T-helper 1 cell treated with Interleukin-12 subunit alpha and Interleukin-12 subunit beta and Interleukin-4 antibody, amounts not matched to agents 30 μg/mL and 1 μg/mL, for 36 hours (primary cell): Measurements from ENCODE around the gene NF1.

Experiments
- H3K27ac Mint-ChIP-seq: one replicate; pipeline ENCODE4 v1.8.0; 2021; ENCODE audit warnings: mild to moderate bottlenecking, mixed read lengths
- H3K27me3 Mint-ChIP-seq: one replicate; pipeline ENCODE4 v1.8.0; 2021; ENCODE audit warnings: low read depth, mixed read lengths
- H3K36me3 Mint-ChIP-seq: one replicate; pipeline ENCODE4 v1.8.0; 2021; ENCODE audit warnings: low read depth, mixed read lengths
- H3K4me1 Mint-ChIP-seq: one replicate; pipeline ENCODE4 v1.8.0; 2021; ENCODE audit warnings: low read depth, mixed read lengths
- H3K4me3 Mint-ChIP-seq: one replicate; pipeline ENCODE4 v1.8.0; 2021; ENCODE audit warnings: mild to moderate bottlenecking, moderate library complexity, mixed read lengths
- H3K9me3 Mint-ChIP-seq: one replicate; pipeline ENCODE4 v1.8.0; 2021; ENCODE audit warnings: mixed read lengths

Gene NF1

GRCh38 chr17:31216031-31216751 lies 121.4 kb downstream of the NF1 start:
- no peaks in the 10 kb centered on the region for H3K9me3 Mint-ChIP-seq
- no peaks in the 10 kb centered on the region for H3K4me1 Mint-ChIP-seq
- no peak overlapping the region for H3K4me3 Mint-ChIP-seq
- no peaks in the 10 kb centered on the region for H3K36me3 Mint-ChIP-seq
- H3K27ac Mint-ChIP-seq, result no peak overlapping the region
- no peaks in the 10 kb centered on the region for H3K27me3 Mint-ChIP-seq

- H3K9me3 Mint-ChIP-seq, result no peaks in the 10 kb centered on the region
Observed at GRCh38 chr17:31224366-31224765, 129.6 kb downstream of the NF1 start.

GRCh38 chr17:31225831-31226230 lies 131.1 kb downstream of the NF1 start:
- H3K4me3 Mint-ChIP-seq, result no peak overlapping the region
- no peak overlapping the region for H3K27ac Mint-ChIP-seq
- H3K36me3 Mint-ChIP-seq, result peaks cover 3% of the 10 kb centered on the region
- H3K4me1 Mint-ChIP-seq, result peaks cover 3% of the 10 kb centered on the region
- H3K9me3 Mint-ChIP-seq, result no peaks in the 10 kb centered on the region
- no peaks in the 10 kb centered on the region for H3K27me3 Mint-ChIP-seq

More at GRCh38 chr17:31224366-31224765, 129.6 kb downstream of the NF1 start:
- H3K36me3 Mint-ChIP-seq, result peaks cover 2% of the 10 kb centered on the region
- H3K27ac Mint-ChIP-seq, result no peak overlapping the region
- no peaks in the 10 kb centered on the region for H3K27me3 Mint-ChIP-seq
- no peak overlapping the region for H3K4me3 Mint-ChIP-seq
- peaks cover 3% of the 10 kb centered on the region for H3K4me1 Mint-ChIP-seq

DNA sequence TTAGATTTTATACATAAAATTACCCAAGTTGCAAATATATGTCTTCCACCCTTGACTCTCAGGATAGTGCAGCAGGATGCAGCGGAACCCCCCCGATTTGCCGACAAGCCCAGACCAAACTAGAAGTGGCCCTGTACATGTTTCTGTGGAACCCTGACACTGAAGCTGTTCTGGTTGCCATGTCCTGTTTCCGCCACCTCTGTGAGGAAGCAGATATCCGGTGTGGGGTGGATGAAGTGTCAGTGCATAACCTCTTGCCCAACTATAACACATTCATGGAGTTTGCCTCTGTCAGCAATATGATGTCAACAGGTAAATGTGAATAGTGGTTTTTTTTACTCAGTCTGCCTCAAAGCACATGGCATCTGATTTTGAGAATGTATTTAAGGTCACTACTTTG lies 131.6 kb downstream of the NF1 start:
- H3K27me3 Mint-ChIP-seq, result no peaks in the 10 kb centered on the region
- H3K4me3 Mint-ChIP-seq, result no peak overlapping the region
- peak overlapping the region; percentile 43 for H3K27ac Mint-ChIP-seq
- H3K36me3 Mint-ChIP-seq, result peaks cover 3% of the 10 kb centered on the region
- H3K4me1 Mint-ChIP-seq, result peaks cover 3% of the 10 kb centered on the region
- H3K9me3 Mint-ChIP-seq, result no peaks in the 10 kb centered on the region

DNA sequence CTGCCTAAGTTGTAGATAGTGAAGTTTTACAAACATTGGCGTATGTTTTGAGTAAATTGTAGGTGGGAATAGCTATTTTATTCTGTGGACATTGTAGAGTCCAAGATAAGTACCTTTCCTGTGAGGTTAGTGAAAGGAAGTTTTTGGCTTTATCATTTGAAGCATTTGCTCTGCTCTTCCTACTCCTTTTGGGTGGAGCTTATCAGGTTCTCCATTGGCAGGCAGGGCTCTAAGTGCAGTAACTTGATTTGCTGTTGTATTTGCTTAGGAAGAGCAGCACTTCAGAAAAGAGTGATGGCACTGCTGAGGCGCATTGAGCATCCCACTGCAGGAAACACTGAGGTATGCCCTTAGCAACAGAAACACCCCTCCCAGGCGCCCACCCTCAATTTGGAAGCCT lies 132.2 kb downstream of the NF1 start:
- Mint-ChIP-seq H3K27me3 (no peaks in the 10 kb centered on the region), H3K36me3 (peaks cover 5% of the 10 kb centered on the region), H3K4me3 (no peak overlapping the region), H3K9me3 (no peaks in the 10 kb centered on the region), H3K27ac (no peak overlapping the region), H3K4me1 (peaks cover 3% of the 10 kb centered on the region)

GRCh38 chr17:31231852-31232251 lies 137.1 kb downstream of the NF1 start:
- H3K4me3 Mint-ChIP-seq, result no peak overlapping the region
- H3K27me3 Mint-ChIP-seq, result no peaks in the 10 kb centered on the region
- no peaks in the 10 kb centered on the region for H3K4me1 Mint-ChIP-seq
- H3K9me3 Mint-ChIP-seq, result no peaks in the 10 kb centered on the region
- H3K27ac Mint-ChIP-seq, result no peak overlapping the region
- peaks cover 18% of the 10 kb centered on the region for H3K36me3 Mint-ChIP-seq

- H3K9me3 Mint-ChIP-seq, result no peaks in the 10 kb centered on the region
- H3K4me3 Mint-ChIP-seq, result no peak overlapping the region
- peaks cover 18% of the 10 kb centered on the region for H3K36me3 Mint-ChIP-seq
- H3K4me1 Mint-ChIP-seq, result no peaks in the 10 kb centered on the region
- H3K27me3 Mint-ChIP-seq, result no peaks in the 10 kb centered on the region
- H3K27ac Mint-ChIP-seq, result no peak overlapping the region
Observed at GRCh38 chr17:31235110-31235509, 140.3 kb downstream of the NF1 start.

- Mint-ChIP-seq H3K9me3 (no peaks in the 10 kb centered on the region), H3K27me3 (no peaks in the 10 kb centered on the region), H3K27ac (no peak overlapping the region), H3K4me1 (peaks cover under 1% of the 10 kb centered on the region), H3K36me3 (peaks cover 18% of the 10 kb centered on the region), H3K4me3 (no peak overlapping the region)
Observed at GRCh38 chr17:31236137-31236536, 141.4 kb downstream of the NF1 start.

- Mint-ChIP-seq H3K36me3 (peaks cover 16% of the 10 kb centered on the region), H3K27ac (no peak overlapping the region), H3K27me3 (no peaks in the 10 kb centered on the region), H3K4me3 (no peak overlapping the region), H3K9me3 (no peaks in the 10 kb centered on the region), H3K4me1 (peaks cover 5% of the 10 kb centered on the region)
Observed at GRCh38 chr17:31236712-31237111, 141.9 kb downstream of the NF1 start.

GRCh38 chr17:31241116-31241515 lies 146.3 kb downstream of the NF1 start:
- H3K4me1 Mint-ChIP-seq, result peaks cover 5% of the 10 kb centered on the region
- H3K4me3 Mint-ChIP-seq, result no peak overlapping the region
- H3K27me3 Mint-ChIP-seq, result no peaks in the 10 kb centered on the region
- H3K36me3 Mint-ChIP-seq, result peaks cover 13% of the 10 kb centered on the region
- H3K9me3 Mint-ChIP-seq, result no peaks in the 10 kb centered on the region
- H3K27ac Mint-ChIP-seq, result no peak overlapping the region

- H3K27me3 Mint-ChIP-seq, result no peaks in the 10 kb centered on the region
- H3K36me3 Mint-ChIP-seq, result no peaks in the 10 kb centered on the region
- H3K4me1 Mint-ChIP-seq, result peaks cover 2% of the 10 kb centered on the region
- no peaks in the 10 kb centered on the region for H3K9me3 Mint-ChIP-seq
- no peak overlapping the region for H3K27ac Mint-ChIP-seq
- H3K4me3 Mint-ChIP-seq, result no peak overlapping the region
Observed at GRCh38 chr17:31248986-31249834, 154.4 kb downstream of the NF1 start.

GRCh38 chr17:31249835-31250141 lies 155.0 kb downstream of the NF1 start:
- Mint-ChIP-seq H3K36me3 (no peaks in the 10 kb centered on the region), H3K4me1 (peaks cover 2% of the 10 kb centered on the region), H3K9me3 (no peaks in the 10 kb centered on the region), H3K27me3 (no peaks in the 10 kb centered on the region), H3K4me3 (no peak overlapping the region), H3K27ac (no peak overlapping the region)

- Mint-ChIP-seq H3K9me3 (no peaks in the 10 kb centered on the region), H3K4me1 (peaks cover 2% of the 10 kb centered on the region), H3K27me3 (no peaks in the 10 kb centered on the region), H3K36me3 (no peaks in the 10 kb centered on the region), H3K27ac (no peak overlapping the region), H3K4me3 (no peak overlapping the region)
Observed at GRCh38 chr17:31250229-31250628, 155.5 kb downstream of the NF1 start.

DNA sequence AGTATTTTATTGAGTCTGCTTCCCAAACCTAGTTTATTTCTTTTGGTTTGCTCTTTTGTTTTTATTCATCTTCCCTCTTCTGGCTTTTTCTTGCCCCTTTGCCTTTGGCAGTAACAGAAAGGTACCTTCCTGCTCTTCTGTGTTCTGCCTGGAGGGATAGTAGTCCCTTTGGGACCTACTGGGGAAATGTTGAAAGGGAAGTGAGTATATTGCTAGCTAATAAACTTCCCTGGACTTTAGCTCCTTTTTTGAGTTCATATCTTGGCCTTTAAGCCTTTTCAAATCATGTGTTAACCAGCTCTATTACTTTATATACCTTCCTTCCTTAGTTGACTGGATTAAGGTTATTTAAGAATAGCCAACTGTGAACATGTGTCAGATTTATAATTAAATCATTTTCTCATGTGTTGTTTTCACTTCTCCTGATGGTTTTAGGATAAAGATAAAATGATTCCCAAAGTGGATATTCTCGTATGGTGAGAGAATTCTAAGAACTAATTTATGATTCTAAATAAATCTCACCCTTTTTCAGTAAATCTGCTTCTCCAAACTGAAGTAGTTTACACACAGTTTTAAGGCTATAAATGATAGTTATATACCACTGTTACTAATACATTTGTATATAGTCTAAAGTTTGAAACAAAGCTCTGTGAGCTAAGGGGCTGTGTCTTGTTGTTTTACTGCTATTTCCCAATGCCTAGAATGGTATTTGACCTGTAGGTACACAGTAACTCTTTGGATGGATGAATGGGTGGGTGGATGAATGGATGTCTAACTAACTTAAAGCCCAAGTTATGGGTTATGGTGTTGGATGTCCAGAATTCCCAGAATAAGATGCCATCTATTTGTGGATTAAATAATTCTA lies 156.6 kb downstream of the NF1 start:
- H3K9me3 Mint-ChIP-seq, result no peaks in the 10 kb centered on the region
- no peak overlapping the region for H3K4me3 Mint-ChIP-seq
- no peak overlapping the region for H3K27ac Mint-ChIP-seq
- no peaks in the 10 kb centered on the region for H3K27me3 Mint-ChIP-seq
- H3K4me1 Mint-ChIP-seq, result peaks cover 2% of the 10 kb centered on the region
- H3K36me3 Mint-ChIP-seq, result no peaks in the 10 kb centered on the region
